T-helper 22 cell (primary cell): ENCODE measurements around the gene TSPAN9.
A peak's percentile ranks its signal among the peaks of the same experiment; 100 is the strongest.

Source experiments
- DNase-seq: peaks from one replicate; pipeline ENCODE4 v3.0.0-alpha.2; 2020; ENCODE audit warnings: low read depth

TSPAN9 gene

GRCh38 chr12:3076730-3077571 is at the start of gene TSPAN9:
TSS of gene TSPAN9 (plus strand) at chr12:3077379. CDS start at chr12:3201194, 123,815 bp downstream.
- peak; percentile 42 for DNase-seq

- DNase-seq: no peak
These were observed 49.1 kb upstream of the TSPAN9 start for GRCh38 chr12:3028108-3028507.

GRCh38 chr12:3030821-3031429 is 46.3 kb upstream of the TSPAN9 start:
- no peak for DNase-seq

GRCh38 chr12:3032161-3032560 is 45.0 kb upstream of the TSPAN9 start:
- DNase-seq: no peak

- no peak for DNase-seq
These were observed 44.2 kb upstream of the TSPAN9 start for GRCh38 chr12:3032770-3033538.

GRCh38 chr12:3033539-3033867 is 43.7 kb upstream of the TSPAN9 start:
- no peak for DNase-seq

GRCh38 chr12:3034067-3034750 is 43.0 kb upstream of the TSPAN9 start:
- DNase-seq: no peak

GRCh38 chr12:3035171-3035570 is 42.0 kb upstream of the TSPAN9 start:
- DNase-seq: no peak

GRCh38 chr12:3035815-3036702 is 41.1 kb upstream of the TSPAN9 start:
- DNase-seq: no peak

GRCh38 chr12:3036901-3037600 is 40.1 kb upstream of the TSPAN9 start:
- no peak for DNase-seq

- DNase-seq: no peak
These were observed 39.0 kb upstream of the TSPAN9 start for GRCh38 chr12:3038166-3038565.

GRCh38 chr12:3038926-3039510 is 38.2 kb upstream of the TSPAN9 start:
- DNase-seq: no peak

GRCh38 chr12:3040026-3040656 is 37.0 kb upstream of the TSPAN9 start:
- no peak for DNase-seq

- no peak for DNase-seq
These were observed 36.3 kb upstream of the TSPAN9 start for GRCh38 chr12:3040663-3041544.

- DNase-seq: no peak
These were observed 35.5 kb upstream of the TSPAN9 start for GRCh38 chr12:3041558-3042164.

GRCh38 chr12:3042394-3042793 is 34.8 kb upstream of the TSPAN9 start:
- no peak for DNase-seq

- no peak for DNase-seq
These were observed 34.4 kb upstream of the TSPAN9 start for GRCh38 chr12:3042826-3043225.

- DNase-seq: no peak
These were observed 33.8 kb upstream of the TSPAN9 start for GRCh38 chr12:3043406-3043805.
